Renal cortex interstitium (tissue), 11 donors: Measurements from ENCODE around the gene ACBD4. TPM values are rescaled to one million over a fixed set of nuclear protein-coding genes. Genes with fewer than 3 reads are reported as not detected.

Experiments used
- DNase-seq, 11 donors: peaks; one replicate each; pipeline ENCODE4 v3.0.0-alpha.2; 2013; ENCODE audit warnings: low read depth in 9 of 11, low spot score in 4 of 11; ENCODE audit errors: extremely low read depth in 1 of 11
- polyA plus RNA-seq, 3 donors: library from polyadenylated mRNA; unstranded; fragments of 120-200 nt; gene quantifications; one replicate each; pipeline ENCODE4 v1.2.1, GENCODE V29; 2013; ENCODE audit not compliant: insufficient read length in 3 of 3

Gene ACBD4
- polyA plus RNA-seq, 3 donors = 9.0 to 18.5 (median 11.0) TPM

DNA sequence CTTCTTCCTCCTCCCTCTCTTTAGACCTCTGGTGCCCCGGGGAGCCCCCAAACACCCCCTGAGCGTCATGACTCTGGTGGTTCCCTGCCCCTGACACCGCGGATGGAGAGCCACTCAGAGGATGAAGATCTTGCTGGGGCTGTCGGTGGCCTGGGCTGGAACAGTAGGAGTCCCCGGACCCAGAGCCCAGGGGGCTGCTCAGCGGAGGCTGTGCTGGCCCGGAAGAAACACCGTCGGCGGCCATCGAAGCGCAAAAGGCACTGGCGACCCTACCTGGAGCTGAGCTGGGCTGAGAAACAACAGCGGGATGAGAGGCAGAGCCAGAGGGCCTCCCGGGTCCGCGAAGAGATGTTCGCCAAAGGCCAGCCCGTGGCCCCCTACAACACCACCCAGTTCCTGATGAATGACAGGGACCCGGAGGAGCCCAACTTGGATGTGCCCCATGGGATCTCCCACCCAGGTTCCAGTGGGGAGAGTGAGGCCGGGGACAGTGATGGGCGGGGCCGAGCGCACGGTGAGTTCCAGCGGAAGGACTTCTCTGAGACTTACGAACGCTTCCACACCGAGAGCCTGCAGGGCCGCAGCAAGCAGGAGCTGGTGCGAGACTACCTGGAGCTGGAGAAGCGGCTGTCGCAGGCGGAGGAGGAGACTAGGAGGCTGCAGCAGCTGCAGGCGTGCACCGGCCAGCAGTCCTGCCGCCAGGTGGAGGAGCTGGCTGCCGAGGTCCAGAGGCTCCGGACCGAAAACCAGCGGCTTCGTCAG is 33.7 kb downstream of the ACBD4 start:
- no peak for DNase-seq

GRCh38 chr17:45170280-45170930 is 34.9 kb downstream of the ACBD4 start:
- DNase-seq = no peak

DNA sequence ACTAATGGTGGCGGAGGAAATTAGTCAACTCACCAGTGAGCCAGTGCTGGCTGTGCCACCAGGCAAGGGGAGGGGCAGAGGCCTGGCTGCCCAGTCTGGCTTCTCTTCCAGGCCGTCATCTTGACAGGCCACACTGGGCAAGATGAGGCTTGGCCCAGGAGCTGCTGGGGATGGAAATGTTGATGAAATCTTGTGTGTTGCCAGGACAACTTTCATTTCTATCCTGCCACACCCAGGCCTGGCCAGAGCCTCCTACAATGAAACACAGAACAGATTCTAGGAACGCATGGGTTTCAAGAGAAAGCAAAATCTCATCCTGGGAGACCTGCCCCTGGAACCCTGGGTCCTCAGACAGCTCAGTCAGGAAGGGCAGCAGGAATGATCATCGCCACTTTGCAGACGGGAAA is 35.4 kb downstream of the ACBD4 start:
- DNase-seq = no peak

- peak in 3 of 11 donors; percentile 63 to 65 (median 63) for DNase-seq
Observed at GRCh38 chr17:45171338-45172231, 36.1 kb downstream of the ACBD4 start.

- DNase-seq = no peak
Observed at GRCh38 chr17:45172232-45172540, 36.7 kb downstream of the ACBD4 start.

- peak in 8 of 11 donors; percentile 67 to 87 (median 78) for DNase-seq
Observed at GRCh38 chr17:45172541-45173286, 37.2 kb downstream of the ACBD4 start.

DNA sequence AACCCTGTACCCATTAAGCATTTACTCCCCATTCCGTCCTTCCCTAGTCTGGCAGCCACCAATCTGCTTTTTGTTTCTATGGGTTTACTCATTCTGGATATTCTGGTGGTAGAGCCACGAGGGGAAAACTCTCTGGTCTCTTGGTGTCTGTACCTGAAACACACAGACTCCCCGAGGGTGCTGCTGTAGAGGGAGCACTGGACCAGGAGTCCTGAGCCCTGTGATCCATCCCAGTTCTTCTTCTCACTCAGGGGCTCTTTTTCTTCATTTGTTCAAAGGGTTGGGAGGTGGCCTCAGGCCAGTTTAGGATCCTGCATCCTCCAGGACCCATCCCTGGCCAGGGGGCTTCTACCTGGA is 40.2 kb downstream of the ACBD4 start:
- no peak for DNase-seq

GRCh38 chr17:45177563-45177962 is 42.1 kb downstream of the ACBD4 start:
- DNase-seq = no peak

DNA sequence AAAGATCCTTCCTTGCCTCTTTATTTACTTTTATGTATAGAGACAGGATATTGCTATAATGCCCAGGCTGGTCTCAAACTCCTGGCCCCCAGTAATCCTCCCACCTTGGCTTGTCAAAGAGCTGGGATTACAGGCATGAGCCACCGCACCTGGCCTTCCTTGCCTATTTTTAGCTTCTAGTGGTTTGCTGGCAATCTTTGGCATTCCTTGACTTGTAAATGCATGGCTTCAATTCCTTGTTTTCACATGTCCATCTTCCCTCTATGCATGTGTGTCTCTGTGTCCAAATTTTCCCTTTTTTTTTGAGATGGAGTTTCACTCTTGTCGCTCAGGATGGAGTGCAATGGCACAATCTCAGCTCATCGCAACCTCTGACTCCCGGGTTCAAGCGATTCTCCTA is 48.7 kb downstream of the ACBD4 start:
- DNase-seq = no peak

DNA sequence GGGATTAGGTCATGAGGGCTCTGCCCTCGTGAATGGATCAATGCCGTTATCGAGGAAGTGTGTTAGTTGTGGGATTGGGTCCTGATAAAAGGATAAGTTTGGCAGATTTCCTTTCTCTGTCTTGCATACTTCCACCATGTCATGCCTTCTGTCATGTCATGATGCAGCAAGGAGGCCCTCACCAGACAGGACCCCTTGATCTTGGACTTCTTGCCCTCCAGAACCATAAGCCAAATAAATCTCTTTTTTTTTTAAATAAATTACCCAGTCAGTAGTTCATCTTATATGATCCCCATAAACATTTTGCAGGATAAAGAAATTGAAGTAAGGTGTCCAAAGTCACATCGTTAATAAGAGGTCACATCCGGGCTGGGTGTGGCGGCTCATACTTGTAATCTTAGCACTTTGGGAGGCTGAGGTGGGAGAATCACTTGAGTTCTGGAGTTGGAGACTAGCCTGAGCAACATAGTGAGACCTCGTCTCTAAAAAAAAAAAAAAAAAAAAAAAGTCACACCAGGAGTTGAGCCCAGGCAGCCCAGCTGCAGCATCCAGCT is 51.4 kb downstream of the ACBD4 start:
- no peak for DNase-seq

- no peak for DNase-seq
Observed at GRCh38 chr17:45189009-45189408, 53.5 kb downstream of the ACBD4 start.

DNA sequence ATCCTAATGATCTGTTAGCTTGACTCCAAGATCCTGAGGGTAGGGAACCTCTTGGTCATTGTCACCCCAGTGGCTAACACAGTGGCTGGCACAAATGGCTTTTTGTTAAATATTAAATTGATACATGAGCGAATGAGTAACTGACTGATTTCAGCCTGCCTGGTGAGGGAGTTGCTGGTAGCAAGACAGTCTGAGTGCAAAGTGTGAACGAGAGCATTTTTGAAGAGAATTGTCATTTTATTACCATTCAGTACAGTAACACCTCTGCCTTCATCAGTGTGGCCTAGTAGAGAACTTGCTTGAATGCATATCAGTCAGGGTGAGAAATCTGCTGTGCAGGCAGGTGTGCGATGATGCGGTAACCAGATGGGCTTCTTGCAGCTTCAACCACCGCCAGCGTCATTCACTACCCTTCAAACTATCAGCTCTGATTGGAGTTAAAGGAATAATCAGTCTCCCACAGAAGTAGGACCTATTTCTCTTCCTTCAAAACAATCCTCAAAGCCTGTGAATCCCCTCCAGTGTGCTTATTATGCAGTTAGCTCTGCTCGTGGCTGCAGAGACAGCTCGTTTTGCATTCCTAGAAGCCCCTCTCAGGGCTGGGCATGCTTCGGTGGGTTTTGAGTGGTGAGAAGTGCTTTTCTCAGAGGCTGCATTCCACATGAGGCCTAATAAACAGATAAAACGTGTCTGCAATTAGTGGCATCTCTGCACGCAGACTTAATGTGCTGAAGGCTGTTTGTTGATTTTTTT is 55.2 kb downstream of the ACBD4 start:
- no peak for DNase-seq

Other genes starting within 250 kb of the ACBD4 start
- 100 to 1,000 TPM in 2 of 3 donors, 10 to 100 TPM in 1; 94.0 to 129 (median 113) TPM for gene EFTUD2, start 236.2 kb upstream of the ACBD4 start, polyA plus RNA-seq
- gene GFAP, start 220.2 kb upstream of the ACBD4 start, polyA plus RNA-seq = 1 to 10 TPM in 1 of 3 donors, under 1 TPM in 2; 0.35 to 3.6 (median 0.81) TPM
- 10 to 100 TPM; 12.0 to 16.9 (median 15.8) TPM for gene KIF18B, start 187.9 kb upstream of the ACBD4 start, polyA plus RNA-seq
- gene C1QL1, start 167.4 kb upstream of the ACBD4 start, polyA plus RNA-seq = 1 to 10 TPM; 1.7 to 3.6 (median 3.2) TPM
- gene DCAKD, start 84.1 kb upstream of the ACBD4 start, polyA plus RNA-seq = 10 to 100 TPM; 47.9 to 56.6 (median 54.1) TPM
- gene NMT1, start 74.4 kb upstream of the ACBD4 start, polyA plus RNA-seq = 10 to 100 TPM; 67.7 to 82.3 (median 70.9) TPM
- 10 to 100 TPM; 16.7 to 33.8 (median 29.1) TPM for gene PLCD3, start 3.2 kb upstream of the ACBD4 start, polyA plus RNA-seq
- 10 to 100 TPM; 37.1 to 44.9 (median 44.4) TPM for gene HEXIM1, start 12.8 kb downstream of the ACBD4 start, polyA plus RNA-seq
- gene HEXIM2, start 26.2 kb downstream of the ACBD4 start, polyA plus RNA-seq = 10 to 100 TPM in 2 of 3 donors, 1 to 10 TPM in 1; 9.3 to 16.8 (median 14.3) TPM
- 10 to 100 TPM in 1 of 3 donors, 1 to 10 TPM in 2; 4.7 to 11.5 (median 6.5) TPM for gene FMNL1, start 86.2 kb downstream of the ACBD4 start, polyA plus RNA-seq
- gene SPATA32, start 126.4 kb downstream of the ACBD4 start, polyA plus RNA-seq = under 1 TPM; 0.20 to 0.42 (median 0.22) TPM
- gene MAP3K14, start 181.3 kb downstream of the ACBD4 start, polyA plus RNA-seq = 1 to 10 TPM; 4.5 to 7.7 (median 5.1) TPM